Measurements from ENCODE around the gene ADGRL1. TPM values are rescaled to one million over a fixed set of nuclear protein-coding genes. Genes with fewer than 3 reads are reported as not detected.
"Not testable (repeated sequence)": the region's sequence is repeated elsewhere in the genome, so short reads cannot be mapped to it uniquely, and the experiment has no call there.

Gene ADGRL1
- total and polyA plus RNA-seq, 4 experiments from 2014 or later = 0.55 to 22.0 (median 10.3) TPM

DNA sequence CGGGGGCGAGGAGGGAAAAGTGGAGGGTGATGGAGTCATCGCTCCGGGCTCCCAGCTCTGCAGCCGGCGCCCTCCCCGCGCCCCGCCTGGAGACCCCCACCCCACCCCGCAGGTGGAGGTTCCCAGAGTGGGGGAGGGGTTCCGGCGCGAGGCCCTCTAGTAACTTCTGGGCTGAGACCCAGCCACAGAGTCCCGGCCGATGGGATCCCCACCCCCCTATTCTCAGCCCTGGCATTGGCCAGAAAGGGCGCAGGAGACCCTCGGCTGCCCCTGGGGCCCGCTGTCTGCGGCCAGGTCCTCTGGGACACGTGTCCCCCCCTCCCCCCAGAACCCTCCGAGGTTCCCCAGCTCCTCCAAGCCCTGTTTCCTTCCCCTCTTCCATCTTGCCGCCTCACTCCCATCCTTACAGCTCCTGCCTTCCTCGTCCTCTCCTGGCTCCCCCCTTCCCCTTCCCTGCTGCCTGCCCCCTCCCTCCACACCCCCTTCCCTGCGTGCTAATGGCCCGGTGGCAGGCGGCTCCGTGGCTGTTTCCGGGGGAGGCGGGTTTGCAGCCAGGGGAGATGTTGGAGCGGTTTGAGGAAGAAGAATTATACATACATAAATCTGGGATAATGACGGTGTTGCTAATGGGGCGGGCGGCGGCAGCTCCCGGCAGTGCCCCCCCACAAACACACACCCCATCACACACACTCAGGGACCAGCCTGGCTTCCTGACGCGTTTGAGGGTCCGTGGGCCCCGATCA is 43.2 kb upstream of the ADGRL1 start:
- H3K27me3 Mint-ChIP-seq; H3K9me3 Mint-ChIP-seq; intact Hi-C loops (cut with micrococcal nuclease); H3K36me3 ChIP-seq (ENCODE audit: insufficient read depth, low read length); H3K27me3 ChIP-seq (ENCODE audit: insufficient read depth, low read length); H3K9me3 ChIP-seq (ENCODE audit: control insufficient read depth in 1 of 2, low read length in 2 of 2); H3K36me3 Mint-ChIP-seq: not testable (repeated sequence)
- H3K4me3 ChIP-seq (ENCODE audit: low read length in 2 of 2) = peak overlapping the region in 1 of 2 donors; percentile 45
- H3K4me1 Mint-ChIP-seq = peaks cover 0 to 22% (median 13%) of the 10 kb centered on the region in 4 donors
- peak overlapping the region in 5 of 7 donors; percentile 27 to 84 (median 46) for H3K27ac Mint-ChIP-seq
- peak in 3 of 5 donors; percentile 5 to 11 (median 9) for DNase-seq
- ChIA-PET CTCF (ENCODE audit: partially characterized antibody) (interaction anchor here (0.7 kb wide), 1 partner anchor 99 kb away, joined by 3 read pairs; no protein-coding TSS in a partner anchor), POLR2A (ENCODE audit: partially characterized antibody) (interaction anchor here (1.6 kb wide), 1 partner anchor 27 kb away, joined by 5 read pairs; no protein-coding TSS in a partner anchor)
- peak overlapping the region; percentile 67 to 76 (median 72) for H3K4me3 Mint-ChIP-seq
- H3K27ac ChIP-seq (ENCODE audit: low read depth, low read length) = peak overlapping the region; percentile 26
- peaks cover 11% of the 10 kb centered on the region for H3K4me1 ChIP-seq (ENCODE audit: insufficient read depth, low read length)

DNA sequence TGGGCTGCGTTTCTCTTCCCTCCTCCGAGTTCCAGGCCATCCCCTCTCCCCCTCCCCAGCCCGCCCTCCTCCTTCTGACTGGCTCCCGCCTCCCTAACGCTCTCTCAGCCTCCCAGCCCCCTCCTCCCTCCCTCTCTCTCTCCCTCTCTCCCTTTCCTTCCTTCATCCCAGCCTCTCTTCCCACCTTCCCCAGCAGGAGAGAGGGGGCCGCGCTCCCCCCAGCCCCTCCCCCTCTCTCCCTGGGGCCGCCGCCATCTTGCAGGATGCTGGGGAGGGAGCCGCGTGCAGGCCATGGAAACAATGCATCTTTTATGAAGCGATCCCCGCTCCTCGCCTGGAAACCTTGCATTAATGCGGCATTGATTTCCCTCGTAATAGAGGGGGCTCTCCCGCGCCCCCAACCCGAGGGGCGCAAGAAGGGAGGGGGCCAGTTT is 42.6 kb upstream of the ADGRL1 start:
- CTCF ChIA-PET (ENCODE audit: partially characterized antibody) = no interaction called here
- Mint-ChIP-seq H3K27me3 (peaks cover 0 to 1% of the 10 kb centered on the region in 2 donors), H3K36me3 (no peaks in the 10 kb centered on the region), H3K9me3 (no peaks in the 10 kb centered on the region), H3K27ac (peak overlapping the region in 3 of 7 donors; percentile 19 to 60 (median 46)), H3K4me3 (peak overlapping the region; percentile 53 to 76 (median 64)), H3K4me1 (peaks cover 0 to 22% (median 12%) of the 10 kb centered on the region in 4 donors)
- DNase-seq = peak; percentile 15 to 46 (median 27)
- Histone ChIP-seq H3K4me3 (ENCODE audit: low read length in 2 of 2) (peak overlapping the region in 1 of 2 donors; percentile 45), H3K36me3 (ENCODE audit: insufficient read depth, low read length) (no peaks in the 10 kb centered on the region), H3K27me3 (ENCODE audit: insufficient read depth, low read length) (no peaks in the 10 kb centered on the region), H3K27ac (ENCODE audit: low read depth, low read length) (peak overlapping the region; percentile 26), H3K4me1 (ENCODE audit: insufficient read depth, low read length) (peaks cover 11% of the 10 kb centered on the region), H3K9me3 (ENCODE audit: control insufficient read depth in 1 of 2, low read length in 2 of 2) (no peaks in the 10 kb centered on the region)
- intact Hi-C loops (cut with micrococcal nuclease) = no loop called here
- POLR2A ChIA-PET (ENCODE audit: partially characterized antibody) = interaction anchor here (1.6 kb wide), 1 partner anchor 27 kb away, joined by 5 read pairs; no protein-coding TSS in a partner anchor

DNA sequence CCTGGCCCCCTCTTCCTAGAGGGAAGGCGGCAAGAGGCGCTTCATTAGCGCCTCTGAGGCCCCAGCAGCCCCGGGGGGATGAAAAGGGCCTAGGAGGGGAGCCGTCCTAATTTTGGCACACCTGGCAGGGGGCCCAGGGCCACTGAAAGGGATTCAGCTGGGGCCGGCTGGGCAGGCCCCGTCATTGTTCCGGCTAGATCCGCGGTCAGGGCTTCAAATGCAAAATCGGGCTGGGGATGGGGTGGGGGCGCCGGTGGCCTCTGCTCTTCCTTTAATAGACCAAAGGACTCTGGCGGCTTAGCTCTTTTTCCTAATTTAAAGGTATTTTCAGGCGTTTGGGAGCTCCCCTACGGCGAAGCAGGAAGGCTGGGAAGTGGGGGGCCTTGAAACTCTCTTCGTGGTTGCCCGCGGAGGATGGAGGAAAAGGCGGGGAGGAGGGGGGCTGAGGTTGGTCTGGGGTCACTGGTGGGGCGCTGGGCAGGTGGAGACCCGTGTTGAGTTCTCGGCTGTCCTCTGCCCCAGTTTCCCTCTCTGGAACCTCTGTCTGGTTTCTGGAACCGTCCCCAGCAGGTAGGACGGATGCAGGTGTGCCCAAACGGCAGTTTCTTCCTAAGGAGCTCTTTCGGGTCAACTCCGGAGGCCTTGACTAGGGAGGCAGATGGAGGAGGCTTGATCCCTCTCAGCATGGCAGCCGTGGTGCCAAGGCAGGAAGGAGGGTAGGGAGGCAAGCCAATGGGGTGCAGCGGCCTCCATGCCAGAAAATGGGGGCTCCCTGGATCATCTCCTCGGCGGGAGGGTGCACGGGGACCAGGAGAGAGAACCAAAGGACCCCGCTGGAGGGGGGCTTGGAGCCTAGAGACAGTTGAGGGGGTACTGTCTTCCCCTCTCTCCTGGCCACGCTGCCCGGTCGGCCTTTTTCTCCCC is 41.8 kb upstream of the ADGRL1 start:
- H3K27ac Mint-ChIP-seq = peak overlapping the region in 6 of 7 donors; percentile 13 to 90 (median 59)
- H3K9me3 ChIP-seq (ENCODE audit: control insufficient read depth in 1 of 2, low read length in 2 of 2); DNase-seq; H3K27ac ChIP-seq (ENCODE audit: low read depth, low read length); H3K27me3 Mint-ChIP-seq; H3K36me3 ChIP-seq (ENCODE audit: insufficient read depth, low read length); CTCF ChIA-PET (ENCODE audit: partially characterized antibody); H3K4me3 ChIP-seq (ENCODE audit: low read length in 2 of 2); POLR2A ChIA-PET (ENCODE audit: partially characterized antibody); intact Hi-C loops (cut with micrococcal nuclease); H3K9me3 Mint-ChIP-seq; H3K27me3 ChIP-seq (ENCODE audit: insufficient read depth, low read length); H3K36me3 Mint-ChIP-seq: not testable (repeated sequence)
- peaks cover 0 to 22% (median 12%) of the 10 kb centered on the region in 4 donors for H3K4me1 Mint-ChIP-seq
- H3K4me3 Mint-ChIP-seq = peak overlapping the region; percentile 63 to 81 (median 76)
- peaks cover 11% of the 10 kb centered on the region for H3K4me1 ChIP-seq (ENCODE audit: insufficient read depth, low read length)

DNA sequence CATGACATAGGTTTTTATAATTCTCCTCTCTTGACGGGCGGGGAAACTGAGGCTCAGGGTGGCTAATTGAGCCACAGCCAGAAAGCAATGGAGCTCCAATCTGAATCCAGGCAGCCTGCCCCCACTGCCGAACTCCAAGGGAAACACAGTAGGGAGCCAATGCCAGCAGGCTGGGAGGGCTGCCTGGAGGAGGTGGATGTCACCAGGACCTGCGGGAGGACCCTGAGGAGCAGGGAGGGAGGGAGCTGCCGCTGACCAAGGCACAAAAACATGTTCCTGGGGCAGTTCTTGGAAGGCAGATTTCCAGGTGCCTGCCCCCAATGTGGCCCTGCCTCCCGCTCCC is 41.2 kb upstream of the ADGRL1 start:
- H3K36me3 ChIP-seq (ENCODE audit: insufficient read depth, low read length); POLR2A ChIA-PET (ENCODE audit: partially characterized antibody); H3K4me3 ChIP-seq (ENCODE audit: low read length in 2 of 2); DNase-seq; H3K9me3 Mint-ChIP-seq; H3K36me3 Mint-ChIP-seq; CTCF ChIA-PET (ENCODE audit: partially characterized antibody); H3K27ac Mint-ChIP-seq; intact Hi-C loops (cut with micrococcal nuclease); H3K9me3 ChIP-seq (ENCODE audit: control insufficient read depth in 1 of 2, low read length in 2 of 2); H3K27ac ChIP-seq (ENCODE audit: low read depth, low read length); H3K27me3 ChIP-seq (ENCODE audit: insufficient read depth, low read length); H3K27me3 Mint-ChIP-seq: not testable (repeated sequence)
- H3K4me1 ChIP-seq (ENCODE audit: insufficient read depth, low read length) = peaks cover 11% of the 10 kb centered on the region
- Mint-ChIP-seq H3K4me3 (peak overlapping the region in 5 of 8 donors; percentile 21 to 77 (median 39)), H3K4me1 (peaks cover 0 to 22% (median 12%) of the 10 kb centered on the region in 4 donors)

DNA sequence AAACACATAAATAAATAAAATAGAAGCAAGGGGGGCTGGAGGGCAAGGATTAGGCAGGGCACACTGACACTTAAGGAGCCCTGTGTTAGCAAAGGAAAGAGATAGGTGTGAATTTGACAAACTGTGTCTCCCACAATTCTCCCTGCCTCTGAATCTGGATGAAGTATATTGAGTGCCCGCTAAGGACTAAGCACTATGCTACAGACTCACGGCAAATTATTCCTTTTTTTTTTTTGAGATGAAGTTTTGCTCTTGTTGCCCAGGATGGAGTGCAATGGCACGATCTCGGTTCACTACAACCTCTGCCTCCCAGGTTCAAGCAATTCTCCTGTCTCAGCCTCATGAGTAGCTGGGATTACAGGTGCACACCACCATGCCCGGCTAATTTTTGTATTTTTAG is 38.4 kb upstream of the ADGRL1 start:
- H3K36me3 Mint-ChIP-seq; POLR2A ChIA-PET (ENCODE audit: partially characterized antibody); H3K36me3 ChIP-seq (ENCODE audit: insufficient read depth, low read length); H3K4me1 ChIP-seq (ENCODE audit: insufficient read depth, low read length); H3K27me3 Mint-ChIP-seq; H3K9me3 ChIP-seq (ENCODE audit: control insufficient read depth in 1 of 2, low read length in 2 of 2); H3K4me3 Mint-ChIP-seq; intact Hi-C loops (cut with micrococcal nuclease); H3K27me3 ChIP-seq (ENCODE audit: insufficient read depth, low read length); H3K9me3 Mint-ChIP-seq; H3K4me3 ChIP-seq (ENCODE audit: low read length in 2 of 2); H3K27ac ChIP-seq (ENCODE audit: low read depth, low read length); DNase-seq; CTCF ChIA-PET (ENCODE audit: partially characterized antibody); H3K27ac Mint-ChIP-seq: not testable (repeated sequence)
- H3K4me1 Mint-ChIP-seq = peaks cover 0 to 11% (median 2%) of the 10 kb centered on the region in 4 donors

DNA sequence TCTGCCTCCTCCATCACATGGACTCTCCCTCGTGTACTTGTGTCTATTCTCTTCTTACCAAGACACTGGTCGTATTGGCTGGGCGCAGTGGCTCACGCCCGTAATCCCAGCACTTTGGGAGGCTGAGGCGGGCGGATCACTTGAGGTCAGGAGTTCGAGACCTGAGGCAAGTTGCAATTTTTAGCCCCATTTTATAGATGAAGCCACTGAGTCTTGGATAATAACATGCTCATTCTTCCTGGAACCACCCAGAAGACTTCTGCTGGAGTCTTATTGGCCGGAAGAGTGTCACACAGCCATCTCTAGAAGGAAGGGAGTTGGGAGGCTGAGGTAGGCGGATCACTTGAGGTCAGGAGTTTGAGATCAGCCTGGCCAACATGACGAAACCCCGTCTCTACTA is 37.7 kb upstream of the ADGRL1 start:
- H3K4me3 Mint-ChIP-seq; CTCF ChIA-PET (ENCODE audit: partially characterized antibody); H3K9me3 ChIP-seq (ENCODE audit: control insufficient read depth in 1 of 2, low read length in 2 of 2); H3K27me3 Mint-ChIP-seq; DNase-seq; H3K36me3 ChIP-seq (ENCODE audit: insufficient read depth, low read length); H3K4me3 ChIP-seq (ENCODE audit: low read length in 2 of 2); intact Hi-C loops (cut with micrococcal nuclease); POLR2A ChIA-PET (ENCODE audit: partially characterized antibody); H3K27ac ChIP-seq (ENCODE audit: low read depth, low read length); H3K9me3 Mint-ChIP-seq; H3K4me1 ChIP-seq (ENCODE audit: insufficient read depth, low read length); H3K27me3 ChIP-seq (ENCODE audit: insufficient read depth, low read length); H3K36me3 Mint-ChIP-seq; H3K27ac Mint-ChIP-seq: not testable (repeated sequence)
- H3K4me1 Mint-ChIP-seq = peaks cover 0 to 10% (median under 1%) of the 10 kb centered on the region in 4 donors
